Colonic mucosa (tissue), 4 donors: ENCODE measurements around the gene PLEKHH1. TPM values are rescaled to one million over a fixed set of nuclear protein-coding genes. Genes with fewer than 3 reads are reported as not detected.

Source experiments
- DNase-seq: peaks from one replicate; pipeline ENCODE4 v3.0.0-alpha.2; 2020
- H3K27ac ChIP-seq: fragments of 200-600 bp; one replicate; pipeline ENCODE4 v1.8.0; 2021
- H3K27me3 ChIP-seq: fragments of 200-600 bp; one replicate; pipeline ENCODE4 v1.8.0; 2021
- H3K36me3 ChIP-seq: fragments of 200-600 bp; one replicate; pipeline ENCODE4 v1.8.0; 2021
- H3K4me1 ChIP-seq: fragments of 200-600 bp; one replicate; pipeline ENCODE4 v1.8.0; 2021; ENCODE audit warnings: mild to moderate bottlenecking
- H3K4me3 ChIP-seq: fragments of 200-600 bp; one replicate; pipeline ENCODE4 v1.8.0; 2021
- H3K9ac ChIP-seq, 2 donors: one replicate each; pipeline ENCODE4 v1.7.0; 2013; ENCODE audit warnings: control low read depth in 2 of 2, low read depth in 2 of 2, low read length in 2 of 2
- H3K9me3 ChIP-seq: fragments of 200-600 bp; one replicate; pipeline ENCODE4 v1.8.0; 2021
- intact Hi-C: fragments of 100-400 bp; cut with DNase I; formaldehyde crosslinking; loops from one replicate; pipeline ENCODE4 v1.14.1; 2022
- total RNA-seq, 2 donors: library from RNA; stranded (reverse); fragmentation: NEBNext Ultra II Directional in 1 of 2; extraction: Animal tissue kit (Norgen Biotek cat#: 25700) in 1 of 2; gene quantifications; one replicate each; pipeline ENCODE4 v1.2.1, GENCODE V29; 2021
- TF ChIP-seq, protein P1 (sequence below): fragments of 200-600 bp; IDR thresholded peaks from one replicate; pipeline ENCODE4 v1.8.0; 2022; ENCODE audit warnings: antibody characterized with exemption, mild to moderate bottlenecking
- donor health status: healthy.
- donor health status: DM: no; HTN: no; CAD: no.
- donor health status: DM: no; HTN: no; CAD: no.

The PLEKHH1 gene
- total RNA-seq, 2 donors from 2014 or later, result 47.1 to 63.1 TPM

DNA sequence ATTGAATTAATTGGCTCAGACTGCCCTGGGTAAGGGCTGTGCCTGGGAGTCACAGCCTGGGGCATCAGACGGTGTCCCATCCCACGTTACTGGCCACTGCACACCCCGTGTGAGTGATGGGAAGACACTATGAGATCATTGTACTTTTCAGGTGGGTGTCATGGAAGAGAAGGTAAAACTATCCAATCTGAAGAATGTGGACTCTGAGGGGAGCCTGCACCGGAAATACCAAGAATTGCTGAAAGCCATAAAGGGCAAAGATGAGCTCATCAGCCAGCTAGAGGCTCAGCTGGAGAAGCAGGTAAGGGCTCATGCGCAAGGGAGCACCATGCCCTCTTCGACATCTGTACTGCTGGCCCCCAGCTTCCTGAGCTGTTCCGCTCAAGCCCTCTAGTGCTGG, 24.0 kb downstream of the PLEKHH1 start:
- H3K9ac ChIP-seq, result no peak overlapping the region
- H3K27me3 ChIP-seq, result no peaks in the 10 kb centered on the region
- no peak overlapping the region for H3K27ac ChIP-seq
- no peaks in the 10 kb centered on the region for H3K9me3 ChIP-seq
- no peak overlapping the region for H3K4me3 ChIP-seq
- no peak for DNase-seq
- intact Hi-C loops, result no loop called here
- no peaks in the 10 kb centered on the region for H3K4me1 ChIP-seq
- TF ChIP-seq, protein P1, sequence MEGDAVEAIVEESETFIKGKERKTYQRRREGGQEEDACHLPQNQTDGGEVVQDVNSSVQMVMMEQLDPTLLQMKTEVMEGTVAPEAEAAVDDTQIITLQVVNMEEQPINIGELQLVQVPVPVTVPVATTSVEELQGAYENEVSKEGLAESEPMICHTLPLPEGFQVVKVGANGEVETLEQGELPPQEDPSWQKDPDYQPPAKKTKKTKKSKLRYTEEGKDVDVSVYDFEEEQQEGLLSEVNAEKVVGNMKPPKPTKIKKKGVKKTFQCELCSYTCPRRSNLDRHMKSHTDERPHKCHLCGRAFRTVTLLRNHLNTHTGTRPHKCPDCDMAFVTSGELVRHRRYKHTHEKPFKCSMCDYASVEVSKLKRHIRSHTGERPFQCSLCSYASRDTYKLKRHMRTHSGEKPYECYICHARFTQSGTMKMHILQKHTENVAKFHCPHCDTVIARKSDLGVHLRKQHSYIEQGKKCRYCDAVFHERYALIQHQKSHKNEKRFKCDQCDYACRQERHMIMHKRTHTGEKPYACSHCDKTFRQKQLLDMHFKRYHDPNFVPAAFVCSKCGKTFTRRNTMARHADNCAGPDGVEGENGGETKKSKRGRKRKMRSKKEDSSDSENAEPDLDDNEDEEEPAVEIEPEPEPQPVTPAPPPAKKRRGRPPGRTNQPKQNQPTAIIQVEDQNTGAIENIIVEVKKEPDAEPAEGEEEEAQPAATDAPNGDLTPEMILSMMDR, result no peak
- peaks cover 4% of the 10 kb centered on the region for H3K36me3 ChIP-seq

DNA sequence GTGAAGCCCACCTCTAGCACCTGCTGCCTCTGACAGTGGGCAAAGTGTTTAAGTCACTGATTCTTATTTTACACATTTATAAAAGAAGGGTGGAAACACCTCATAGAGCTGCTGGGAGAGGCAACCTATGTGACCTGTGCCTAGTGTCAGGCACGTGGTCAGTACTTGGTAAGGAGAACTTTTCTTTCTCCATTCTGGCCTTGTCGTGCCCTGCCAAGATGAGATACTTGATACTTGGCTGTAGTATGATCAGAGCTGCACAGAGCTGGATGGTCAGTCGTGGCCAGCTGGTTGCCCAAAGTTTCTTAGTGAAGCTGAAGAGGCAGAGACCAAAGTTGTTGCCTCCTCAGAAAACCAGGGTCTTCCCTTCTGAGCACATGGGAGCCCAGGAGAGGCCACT, 24.6 kb downstream of the PLEKHH1 start:
- no peak for DNase-seq
- H3K9ac ChIP-seq, result no peak overlapping the region
- peaks cover 4% of the 10 kb centered on the region for H3K36me3 ChIP-seq

DNA sequence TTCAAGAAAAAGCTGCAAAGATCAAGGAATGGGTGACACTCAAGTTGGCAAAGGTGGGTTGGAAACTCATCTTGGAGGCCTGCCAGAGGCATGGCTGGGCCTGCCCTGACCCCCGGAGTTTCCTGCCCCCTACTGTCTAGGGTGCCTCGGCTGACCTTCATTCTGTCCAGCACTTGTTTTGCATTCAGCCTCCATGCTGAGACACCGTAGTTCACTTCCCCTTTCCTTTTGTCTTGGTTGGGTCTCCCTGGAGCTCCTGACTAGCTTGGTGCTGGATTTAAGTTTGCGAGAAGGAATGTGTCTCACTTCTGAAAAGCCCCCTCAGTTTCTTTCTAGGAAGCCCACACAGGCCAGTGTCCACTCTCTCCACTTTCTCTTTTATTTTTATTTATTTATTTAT, 26.5 kb downstream of the PLEKHH1 start:
- intact Hi-C loops, result no loop called here
- Histone ChIP-seq H3K36me3 (peaks cover 4% of the 10 kb centered on the region), H3K4me1 (no peaks in the 10 kb centered on the region), H3K9me3 (no peaks in the 10 kb centered on the region), H3K9ac (no peak overlapping the region), H3K27ac (no peak overlapping the region), H3K4me3 (no peak overlapping the region), H3K27me3 (no peaks in the 10 kb centered on the region)
- TF ChIP-seq, protein P1, result no peak
- DNase-seq, result no peak

More for the DNA sequence above, 24.6 kb downstream of the PLEKHH1 start:
- Histone ChIP-seq H3K9me3 (no peaks in the 10 kb centered on the region), H3K27me3 (no peaks in the 10 kb centered on the region), H3K4me1 (no peaks in the 10 kb centered on the region), H3K4me3 (no peak overlapping the region), H3K27ac (no peak overlapping the region)
- TF ChIP-seq, protein P1, result no peak
- intact Hi-C loops, result no loop called here

DNA sequence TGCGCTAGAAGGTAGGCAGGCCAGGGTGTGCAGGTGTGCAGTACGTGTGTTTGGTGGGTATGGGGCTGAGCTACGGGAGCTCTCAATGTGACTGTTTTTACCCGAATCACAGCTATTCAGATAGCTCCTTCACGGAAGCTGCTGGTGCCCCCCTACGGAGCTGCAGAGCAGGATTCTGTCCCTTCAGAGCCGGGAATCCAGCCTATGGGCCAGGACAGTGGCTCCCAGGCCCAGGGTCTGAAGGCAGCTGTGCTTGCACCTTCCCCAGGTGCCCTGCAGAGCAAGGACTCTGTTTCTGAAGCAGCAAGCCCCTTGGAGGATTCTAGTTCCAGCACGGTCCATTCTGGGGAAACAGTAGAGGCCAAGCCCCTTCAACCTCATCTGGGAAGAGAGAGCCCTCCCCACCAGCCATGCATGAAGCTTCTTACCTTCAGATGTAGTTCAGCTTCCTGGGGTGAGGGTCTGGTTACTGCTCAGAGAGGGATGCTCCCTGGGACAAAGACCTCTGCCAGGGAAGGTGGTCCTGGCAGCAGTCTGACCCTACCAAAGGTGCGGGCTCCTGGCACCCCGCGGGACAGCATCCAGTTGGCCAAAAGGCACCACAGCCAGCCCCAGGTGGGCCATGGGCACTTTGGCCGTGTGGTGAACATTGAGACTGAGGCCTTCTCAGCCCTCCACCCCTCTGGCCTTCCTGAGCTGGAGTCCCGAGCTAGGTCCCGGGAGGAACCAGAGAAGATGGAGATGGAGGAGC, 29.1 kb downstream of the PLEKHH1 start:
- no peaks in the 10 kb centered on the region for H3K9me3 ChIP-seq
- peaks cover 1% of the 10 kb centered on the region for H3K36me3 ChIP-seq
- H3K27me3 ChIP-seq, result no peaks in the 10 kb centered on the region
- no peak overlapping the region for H3K4me3 ChIP-seq
- H3K27ac ChIP-seq, result no peak overlapping the region
- no peak overlapping the region for H3K9ac ChIP-seq
- H3K4me1 ChIP-seq, result no peaks in the 10 kb centered on the region
- TF ChIP-seq, protein P1, result no peak
- intact Hi-C loops, result no loop called here
- no peak for DNase-seq

DNA sequence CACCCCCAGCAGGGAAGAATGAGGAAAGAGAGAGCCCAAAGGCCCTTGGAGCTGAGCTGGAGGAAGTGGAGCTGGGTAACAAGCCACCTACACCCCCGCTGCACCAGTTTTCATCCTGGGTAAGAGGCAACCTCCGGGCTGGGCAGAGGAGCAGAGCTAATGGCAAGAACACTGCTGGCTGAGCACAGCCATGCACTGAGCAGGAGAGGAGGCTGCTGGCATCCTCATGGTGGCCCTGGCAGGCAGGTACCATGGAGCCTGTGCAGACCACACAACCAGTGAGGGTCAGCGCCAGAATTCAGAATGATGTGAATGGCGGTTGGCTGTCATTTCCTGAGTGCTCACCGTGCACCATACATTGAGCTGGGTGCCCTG, 29.7 kb downstream of the PLEKHH1 start:
- H3K4me3 ChIP-seq, result no peak overlapping the region
- no peak for DNase-seq
- H3K9me3 ChIP-seq, result no peaks in the 10 kb centered on the region
- no peak overlapping the region for H3K27ac ChIP-seq
- intact Hi-C loops, result no loop called here
- no peaks in the 10 kb centered on the region for H3K27me3 ChIP-seq
- TF ChIP-seq, protein P1, result no peak
- no peaks in the 10 kb centered on the region for H3K4me1 ChIP-seq
- no peak overlapping the region for H3K9ac ChIP-seq
- no peaks in the 10 kb centered on the region for H3K36me3 ChIP-seq
